CD4-positive, alpha-beta T cell treated with Interleukin-21 for 1 hour (primary cell): ENCODE results near the gene SMIM23.

ENCODE experiments used
- DNase-seq: peaks from one replicate; pipeline ENCODE4 v3.0.0-alpha.2; 2020

Gene SMIM23

GRCh38 chr5:171821286-171821685 lies 35.7 kb downstream of the SMIM23 start:
- no peak for DNase-seq

GRCh38 chr5:171823269-171823668 lies 37.7 kb downstream of the SMIM23 start:
- no peak for DNase-seq

- DNase-seq: no peak
These were observed 39.4 kb downstream of the SMIM23 start for GRCh38 chr5:171825051-171825450.

- DNase-seq: no peak
These were observed 40.5 kb downstream of the SMIM23 start for GRCh38 chr5:171826132-171826531.

- DNase-seq: no peak
These were observed 41.5 kb downstream of the SMIM23 start for GRCh38 chr5:171827162-171827561.

GRCh38 chr5:171830686-171831085 lies 45.1 kb downstream of the SMIM23 start:
- no peak for DNase-seq

- DNase-seq: no peak
These were observed 47.2 kb downstream of the SMIM23 start for GRCh38 chr5:171832775-171833174.

- DNase-seq: no peak
These were observed 48.8 kb downstream of the SMIM23 start for GRCh38 chr5:171834461-171834860.

GRCh38 chr5:171835066-171835465 lies 49.4 kb downstream of the SMIM23 start:
- no peak for DNase-seq

GRCh38 chr5:171837522-171837921 lies 51.9 kb downstream of the SMIM23 start:
- DNase-seq: no peak

- DNase-seq: no peak
These were observed 52.4 kb downstream of the SMIM23 start for GRCh38 chr5:171838066-171838465.

- DNase-seq: no peak
These were observed 53.5 kb downstream of the SMIM23 start for GRCh38 chr5:171839112-171839511.

GRCh38 chr5:171840066-171840465 lies 54.4 kb downstream of the SMIM23 start:
- DNase-seq: no peak
